Mesodermal cell (in vitro differentiated cells): ENCODE measurements around the gene AKR1D1.

Experiments
- H3K27ac ChIP-seq: 2 replicates; pipeline ENCODE4 v1.7.0; 2013; ENCODE audit warnings: mild to moderate bottlenecking, low read depth, low read length, moderate library complexity; ENCODE audit not compliant: severe bottlenecking
- H3K36me3 ChIP-seq: 2 replicates; pipeline ENCODE4 v1.7.1; 2013; ENCODE audit warnings: mild to moderate bottlenecking, low read length, moderate library complexity; ENCODE audit not compliant: control insufficient read depth, insufficient read depth
- H3K4me1 ChIP-seq: one replicate; pipeline ENCODE4 v1.7.1; 2013; ENCODE audit warnings: mild to moderate bottlenecking, low read length; ENCODE audit not compliant: insufficient read depth, control insufficient read depth, poor library complexity, severe bottlenecking
- H3K4me3 ChIP-seq: 2 replicates; pipeline ENCODE4 v1.7.0; 2013; ENCODE audit warnings: low read length, control low read depth, mild to moderate bottlenecking; ENCODE audit not compliant: insufficient read depth, poor library complexity, severe bottlenecking; ENCODE audit errors: extremely low read depth
- H3K9me3 ChIP-seq: 2 replicates; pipeline ENCODE4 v1.7.1; 2013; ENCODE audit warnings: mild to moderate bottlenecking, low read length, moderate library complexity; ENCODE audit not compliant: control insufficient read depth
- WGBS, 2 experiments: methylation state at CpG; one replicate each; pipeline ENCODE4 v1.1.5; 2013; ENCODE audit warnings: missing lambda C conversion rate in 2 of 2; ENCODE audit not compliant: insufficient coverage in 2 of 2; 5-methylcytosine and 5-hydroxymethylcytosine counted together

Gene AKR1D1

DNA sequence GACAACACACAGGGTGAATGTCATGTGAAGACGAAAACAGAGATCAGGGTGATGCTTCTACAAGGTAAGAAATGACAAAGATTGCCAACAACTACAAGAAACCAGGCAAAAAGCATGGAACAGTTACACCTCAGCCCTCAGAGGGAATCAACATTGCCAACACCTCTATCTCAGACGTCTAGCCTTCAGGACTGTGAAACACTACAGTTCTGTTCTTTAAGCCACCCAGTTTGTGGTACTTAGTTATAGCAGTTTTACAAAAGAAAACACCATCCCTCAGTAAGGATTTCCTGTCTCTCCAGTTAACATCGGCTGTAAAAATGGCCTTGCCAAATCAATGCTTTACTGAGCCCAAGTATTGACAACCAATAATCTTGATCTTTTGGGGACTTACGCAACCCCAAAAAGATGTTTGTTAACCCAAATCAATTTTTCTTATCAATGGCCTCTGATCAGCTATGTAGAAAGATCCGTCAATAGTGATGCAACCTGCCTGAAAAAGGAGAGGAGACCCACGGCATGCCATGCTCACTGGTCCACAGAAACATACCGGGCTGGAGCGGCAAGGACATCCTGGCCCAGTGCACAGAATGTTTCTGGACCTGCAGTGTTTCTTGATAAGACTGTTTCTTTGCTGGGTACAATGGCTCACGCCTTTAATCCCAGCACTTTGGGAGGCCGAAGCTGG lies 44.0 kb downstream of the AKR1D1 start:
- peaks cover 16% of the 10 kb centered on the region for H3K4me1 ChIP-seq
- no peak overlapping the region for H3K27ac ChIP-seq
- no peak overlapping the region for H3K4me3 ChIP-seq
- H3K36me3 ChIP-seq, result no peaks in the 10 kb centered on the region
- H3K9me3 ChIP-seq, result peaks cover 8% of the 10 kb centered on the region
- WGBS, 2 experiments, result 92 to 95% methylated on average over 9 to 10 of the region's 10 CpGs

DNA sequence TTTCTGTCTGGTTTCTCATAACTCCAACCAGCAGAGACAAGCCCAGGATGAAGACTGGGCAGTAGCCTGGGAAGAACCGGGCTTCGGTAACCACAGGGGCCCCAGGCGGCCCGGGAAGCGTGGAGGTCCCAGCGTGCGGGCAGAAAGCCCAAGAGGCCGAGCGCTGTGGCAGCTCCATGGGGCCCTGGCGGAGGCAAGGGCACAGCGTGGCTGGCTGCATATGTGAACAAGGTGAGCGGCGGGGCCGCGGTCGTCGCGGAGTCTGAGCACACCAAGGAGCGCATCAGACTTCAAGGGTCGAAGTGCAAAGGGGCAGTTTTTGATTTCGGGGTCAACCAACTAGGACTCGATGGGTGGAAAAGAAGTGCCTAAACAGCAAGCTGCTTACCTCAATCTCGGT lies 45.9 kb downstream of the AKR1D1 start:
- WGBS, 2 experiments, result 94 to 97% methylated on average over 19 to 23 of the region's 23 CpGs
- Histone ChIP-seq H3K4me1 (peaks cover 21% of the 10 kb centered on the region), H3K9me3 (peaks cover 8% of the 10 kb centered on the region), H3K27ac (no peak overlapping the region), H3K36me3 (no peaks in the 10 kb centered on the region), H3K4me3 (no peak overlapping the region)

DNA sequence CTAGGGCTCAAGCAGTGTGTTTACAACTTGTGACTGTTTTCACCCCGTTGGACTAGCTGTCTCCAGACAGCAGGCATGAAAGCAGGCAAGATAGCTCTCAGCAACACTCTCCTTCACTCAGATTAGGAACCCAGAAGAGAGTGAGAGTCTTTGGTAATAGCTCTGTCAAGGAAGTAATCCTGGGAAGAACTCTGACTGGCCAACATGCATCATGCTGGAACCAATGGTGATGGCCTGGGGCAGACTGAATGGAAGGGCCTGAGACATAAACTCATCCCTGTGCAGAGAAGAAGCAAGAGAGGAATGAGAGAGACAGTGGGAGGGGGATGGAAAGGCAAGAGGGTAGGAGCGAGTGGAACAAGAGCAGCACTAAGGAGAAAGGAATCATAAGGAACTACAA lies 48.9 kb downstream of the AKR1D1 start:
- 0 to 14% methylated on average over 1 of the region's 2 CpGs for WGBS, 2 experiments
- peaks cover 13% of the 10 kb centered on the region for H3K9me3 ChIP-seq
- peaks cover 25% of the 10 kb centered on the region for H3K4me1 ChIP-seq
- no peaks in the 10 kb centered on the region for H3K36me3 ChIP-seq
- H3K4me3 ChIP-seq, result no peak overlapping the region
- peak overlapping the region; percentile 72 for H3K27ac ChIP-seq

DNA sequence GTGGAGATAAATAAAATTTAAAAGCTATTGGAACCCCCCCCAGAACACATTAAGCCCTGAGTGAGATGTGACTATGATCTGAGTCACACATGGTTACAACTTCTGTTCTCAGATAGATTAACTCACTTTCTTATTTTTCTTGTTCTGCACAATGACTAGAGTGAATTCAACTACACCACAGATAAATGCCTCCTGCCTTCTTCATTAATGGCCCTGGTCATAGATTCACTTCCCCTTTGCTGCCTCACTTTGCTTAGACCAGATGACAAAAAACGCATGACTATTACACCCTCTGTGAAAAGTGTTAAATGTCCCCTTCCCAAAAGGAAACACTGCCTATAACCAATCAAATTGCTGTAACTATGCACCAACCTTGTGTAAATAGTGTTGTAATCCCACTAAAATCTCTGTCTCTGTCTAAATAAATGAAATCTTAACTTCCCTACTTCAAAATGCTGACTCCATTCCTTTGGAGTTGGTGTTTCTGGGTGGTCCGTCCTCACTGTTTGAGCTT lies 49.4 kb downstream of the AKR1D1 start:
- Histone ChIP-seq H3K4me3 (no peak overlapping the region), H3K27ac (peak overlapping the region; percentile 72), H3K9me3 (peaks cover 13% of the 10 kb centered on the region), H3K36me3 (no peaks in the 10 kb centered on the region), H3K4me1 (peaks cover 25% of the 10 kb centered on the region)
- WGBS, 2 experiments, result no CpG with 5 or more reads among the region's 2 CpGs

DNA sequence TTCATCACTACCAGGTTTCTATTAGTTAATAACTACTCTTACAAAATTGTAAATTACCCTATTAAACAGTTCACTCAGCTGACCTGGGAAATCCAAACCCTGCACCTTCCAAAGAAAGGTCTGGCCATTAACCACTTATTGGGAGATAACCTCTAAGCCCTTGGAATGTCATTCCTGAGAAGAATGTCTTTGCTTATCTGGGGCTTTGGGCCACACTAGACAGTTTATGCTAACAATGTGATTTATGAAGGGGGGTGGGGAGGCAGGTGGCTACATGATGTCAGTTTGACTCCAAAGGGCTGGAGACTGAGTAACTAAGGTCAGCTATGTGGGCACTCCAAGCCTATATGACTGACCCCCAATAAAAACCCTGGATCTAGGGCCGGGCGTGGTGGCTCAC lies 50.7 kb downstream of the AKR1D1 start:
- H3K4me3 ChIP-seq, result no peak overlapping the region
- peak overlapping the region; percentile 24 for H3K27ac ChIP-seq
- H3K36me3 ChIP-seq, result no peaks in the 10 kb centered on the region
- peaks cover 9% of the 10 kb centered on the region for H3K9me3 ChIP-seq
- peaks cover 25% of the 10 kb centered on the region for H3K4me1 ChIP-seq
- 82 to 100% methylated on average over 2 of the region's 2 CpGs for WGBS, 2 experiments

DNA sequence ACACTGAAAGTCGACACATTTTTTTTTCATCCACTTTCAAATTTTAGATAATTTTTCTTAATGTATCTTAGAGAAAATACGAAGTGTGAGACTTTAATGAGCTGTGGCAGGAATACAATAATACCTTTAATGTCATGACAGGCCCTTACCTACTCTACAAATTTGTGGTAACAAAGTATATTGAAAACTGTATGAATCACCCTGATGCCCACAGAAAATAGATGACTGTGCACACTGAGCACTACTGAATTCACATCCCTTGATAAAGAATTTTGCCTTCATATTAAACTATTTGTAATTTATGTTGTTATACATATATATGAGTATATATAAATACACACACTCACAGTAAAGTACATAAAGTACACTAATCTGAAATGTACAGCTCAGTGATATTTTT lies 51.7 kb downstream of the AKR1D1 start:
- H3K4me3 ChIP-seq, result no peak overlapping the region
- H3K27ac ChIP-seq, result no peak overlapping the region
- no peaks in the 10 kb centered on the region for H3K36me3 ChIP-seq
- no CpG with 5 or more reads among the region's 2 CpGs for WGBS, 2 experiments
- peaks cover 25% of the 10 kb centered on the region for H3K4me1 ChIP-seq
- peaks cover 9% of the 10 kb centered on the region for H3K9me3 ChIP-seq

DNA sequence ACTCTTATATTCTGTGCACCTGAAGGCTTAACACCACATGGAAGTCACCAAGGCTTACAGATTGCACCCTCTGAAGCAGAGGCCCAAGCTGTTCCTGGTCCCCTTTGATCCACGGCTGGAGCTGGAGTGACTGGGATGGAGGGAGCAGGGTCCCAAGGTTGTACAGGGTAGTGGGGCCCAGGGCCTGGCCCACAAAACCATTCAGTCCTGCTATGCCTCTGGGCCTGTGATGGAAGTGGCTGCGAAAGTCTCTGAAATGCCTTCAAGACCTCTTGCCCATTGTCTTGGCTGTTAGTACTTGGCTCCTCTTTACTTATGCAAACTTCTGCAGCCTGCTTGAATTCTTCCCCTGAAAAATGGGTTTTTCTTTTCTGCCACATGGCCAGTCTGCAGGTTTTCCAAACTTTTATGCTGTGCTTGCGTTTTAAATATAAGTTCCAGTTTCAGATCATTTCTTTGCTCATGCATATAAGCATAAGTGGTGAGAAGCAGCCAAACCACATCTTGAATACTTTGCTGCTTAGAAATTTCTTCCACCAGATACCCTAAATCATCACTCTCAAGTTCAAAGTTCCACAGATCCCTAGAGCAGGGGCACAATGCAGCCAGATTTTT lies 53.4 kb downstream of the AKR1D1 start:
- Histone ChIP-seq H3K9me3 (peaks cover 9% of the 10 kb centered on the region), H3K4me3 (no peak overlapping the region), H3K4me1 (peaks cover 24% of the 10 kb centered on the region), H3K27ac (no peak overlapping the region), H3K36me3 (no peaks in the 10 kb centered on the region)
- 91 to 96% methylated on average over 2 to 3 of the region's 3 CpGs for WGBS, 2 experiments

DNA sequence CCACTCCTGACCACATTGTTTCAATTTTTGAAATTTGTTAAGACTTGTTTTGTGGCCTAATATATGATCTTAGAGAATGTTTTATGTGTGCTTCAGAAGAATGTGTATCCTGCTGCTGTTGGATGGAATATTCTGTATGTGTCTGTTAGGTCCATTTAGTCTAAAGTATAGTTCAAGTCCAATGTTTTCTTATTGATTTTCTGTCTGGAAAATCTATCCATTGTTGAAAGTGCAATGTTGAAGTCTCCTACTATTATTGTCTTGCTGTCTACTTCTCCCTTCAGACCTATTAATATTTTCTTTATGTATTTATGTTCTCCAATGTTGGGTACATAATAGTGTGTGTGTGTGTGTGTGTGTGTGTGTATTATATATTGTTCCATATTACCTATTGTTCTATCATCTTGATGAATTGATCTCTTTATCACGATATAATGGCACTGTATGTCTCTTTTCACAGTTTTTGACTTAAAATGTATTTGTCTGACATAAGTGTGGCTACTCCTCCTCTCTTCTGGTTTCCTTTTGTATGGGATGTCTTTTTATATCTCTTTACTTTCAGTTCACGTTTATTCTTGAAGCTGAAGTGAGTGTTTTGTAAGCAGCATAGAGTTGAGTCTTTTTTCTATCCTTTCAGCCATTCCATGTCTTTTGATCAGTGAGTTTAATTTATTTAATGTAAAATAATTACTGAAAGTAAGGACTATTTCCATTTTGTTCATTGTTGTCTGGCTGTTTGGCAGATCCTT lies 61.3 kb downstream of the AKR1D1 start:
- Histone ChIP-seq H3K4me1 (no peaks in the 10 kb centered on the region), H3K9me3 (peaks cover under 1% of the 10 kb centered on the region), H3K27ac (no peak overlapping the region), H3K36me3 (no peaks in the 10 kb centered on the region), H3K4me3 (no peak overlapping the region)
- WGBS, 2 experiments, result no CpG with 5 or more reads among the region's 2 CpGs

DNA sequence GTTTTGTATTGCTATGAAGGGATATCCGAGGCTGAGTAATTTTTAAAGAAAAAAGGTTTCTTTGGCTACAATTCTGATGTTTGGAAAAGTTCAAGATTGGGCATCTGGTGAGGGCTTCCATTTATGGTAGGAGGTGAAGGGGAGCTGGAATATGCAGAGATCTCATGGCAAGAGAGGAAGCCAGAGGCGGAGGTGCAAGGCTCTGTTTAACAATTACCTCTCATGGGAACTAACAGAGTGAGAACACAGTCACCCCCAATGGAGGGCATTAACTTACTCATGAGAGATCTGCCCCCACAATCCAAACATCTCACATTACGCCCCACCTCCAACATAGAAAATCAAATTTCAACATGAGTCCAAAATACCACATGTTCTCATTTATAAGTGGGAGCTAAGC lies 62.0 kb downstream of the AKR1D1 start:
- H3K4me3 ChIP-seq, result no peak overlapping the region
- no peak overlapping the region for H3K27ac ChIP-seq
- H3K4me1 ChIP-seq, result no peaks in the 10 kb centered on the region
- H3K36me3 ChIP-seq, result no peaks in the 10 kb centered on the region
- H3K9me3 ChIP-seq, result no peaks in the 10 kb centered on the region
- 71 to 86% methylated on average over 1 of the region's 3 CpGs for WGBS, 2 experiments

DNA sequence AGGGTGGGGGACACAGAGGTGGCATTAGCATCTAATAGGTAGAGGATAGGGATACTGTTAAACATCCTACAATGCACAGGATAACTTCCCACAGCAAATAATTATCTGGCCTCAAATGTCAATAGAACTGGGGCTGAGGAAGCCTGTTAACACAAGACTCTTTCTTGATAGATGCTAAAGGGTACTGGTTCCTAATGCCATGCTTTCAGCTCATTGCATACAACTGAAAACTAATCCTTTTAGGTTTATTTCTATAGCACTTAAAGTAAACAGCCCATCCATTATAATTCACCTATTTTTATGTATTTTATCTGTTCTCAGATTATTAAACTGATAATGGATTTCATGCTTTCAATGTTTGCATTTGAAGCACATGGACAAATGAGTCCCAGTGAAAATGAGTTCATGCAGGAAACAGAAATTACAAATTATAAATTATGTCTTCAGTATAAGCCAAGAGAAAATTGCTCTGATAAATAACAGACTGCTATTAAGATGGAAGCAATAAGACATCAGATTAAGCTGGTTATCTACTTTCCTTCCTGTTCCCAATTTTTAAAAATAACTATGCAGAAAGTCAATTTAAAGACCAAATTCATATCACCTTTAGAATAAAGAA lies 66.4 kb downstream of the AKR1D1 start:
- no peaks in the 10 kb centered on the region for H3K9me3 ChIP-seq
- H3K4me3 ChIP-seq, result no peak overlapping the region
- no peaks in the 10 kb centered on the region for H3K36me3 ChIP-seq
- H3K4me1 ChIP-seq, result no peaks in the 10 kb centered on the region
- H3K27ac ChIP-seq, result no peak overlapping the region
